ENCODE data around the gene GEMIN7. TPM values are rescaled to one million over a fixed set of nuclear protein-coding genes. Genes with fewer than 3 reads are reported as not detected.

The GEMIN7 gene
- polyA plus RNA-seq, 1 donor from 2014 or later: 26.5 TPM

DNA sequence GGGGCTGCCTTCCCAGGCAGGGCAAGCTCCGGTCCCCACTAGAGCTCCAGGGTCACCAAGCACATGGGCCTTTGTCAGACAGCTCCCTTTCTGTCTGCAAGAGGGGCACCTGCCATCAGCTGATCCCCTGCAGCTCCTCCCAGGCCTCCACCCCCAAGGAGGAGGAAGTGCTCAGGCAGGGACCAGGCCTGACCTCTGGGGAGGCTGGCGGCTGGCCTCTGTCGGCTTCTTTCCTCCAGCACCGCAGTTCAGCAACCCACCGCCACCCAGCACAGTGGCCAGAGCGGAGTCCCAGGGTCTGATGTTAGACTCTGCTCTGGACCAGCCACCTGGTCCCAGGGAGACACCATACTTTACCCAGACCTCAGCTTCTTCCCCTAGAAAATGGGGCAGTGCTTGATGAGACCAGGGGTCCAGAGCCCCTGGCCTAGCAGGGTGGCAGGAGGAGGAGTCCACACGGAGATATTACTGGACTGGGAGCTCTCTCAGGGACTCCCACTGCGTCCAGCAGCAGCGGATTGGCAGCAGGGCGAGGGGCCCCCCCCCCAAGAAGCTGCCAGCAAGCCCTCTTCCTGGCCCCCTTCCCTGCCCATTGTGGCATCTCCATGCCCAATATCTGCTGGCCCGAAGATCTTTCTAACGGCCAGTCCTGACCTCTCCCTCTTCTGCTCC lies 57.6 kb downstream of the GEMIN7 start:
- TF ChIP-seq SMC3 (conservative IDR thresholded peaks at IDR 0.05; ENCODE audit: poor library complexity) (no peak), EZH2 (IDR thresholded peaks at IDR 0.05; ENCODE audit: borderline replicate concordance, insufficient read depth, low read length, poor library complexity, severe bottlenecking) (no peak), RAD21 (conservative IDR thresholded peaks at IDR 0.05) (no peak), POLR2AphosphoS5 (IDR thresholded peaks at IDR 0.05) (no peak), MXI1 (conservative IDR thresholded peaks at IDR 0.05; ENCODE audit: poor library complexity, severe bottlenecking) (no peak), EP300 (conservative IDR thresholded peaks at IDR 0.05; ENCODE audit: poor library complexity, severe bottlenecking) (no peak), TAF1 (IDR thresholded peaks at IDR 0.05; ENCODE audit: low read depth) (no peak)
- TF ChIP-seq, protein P1, sequence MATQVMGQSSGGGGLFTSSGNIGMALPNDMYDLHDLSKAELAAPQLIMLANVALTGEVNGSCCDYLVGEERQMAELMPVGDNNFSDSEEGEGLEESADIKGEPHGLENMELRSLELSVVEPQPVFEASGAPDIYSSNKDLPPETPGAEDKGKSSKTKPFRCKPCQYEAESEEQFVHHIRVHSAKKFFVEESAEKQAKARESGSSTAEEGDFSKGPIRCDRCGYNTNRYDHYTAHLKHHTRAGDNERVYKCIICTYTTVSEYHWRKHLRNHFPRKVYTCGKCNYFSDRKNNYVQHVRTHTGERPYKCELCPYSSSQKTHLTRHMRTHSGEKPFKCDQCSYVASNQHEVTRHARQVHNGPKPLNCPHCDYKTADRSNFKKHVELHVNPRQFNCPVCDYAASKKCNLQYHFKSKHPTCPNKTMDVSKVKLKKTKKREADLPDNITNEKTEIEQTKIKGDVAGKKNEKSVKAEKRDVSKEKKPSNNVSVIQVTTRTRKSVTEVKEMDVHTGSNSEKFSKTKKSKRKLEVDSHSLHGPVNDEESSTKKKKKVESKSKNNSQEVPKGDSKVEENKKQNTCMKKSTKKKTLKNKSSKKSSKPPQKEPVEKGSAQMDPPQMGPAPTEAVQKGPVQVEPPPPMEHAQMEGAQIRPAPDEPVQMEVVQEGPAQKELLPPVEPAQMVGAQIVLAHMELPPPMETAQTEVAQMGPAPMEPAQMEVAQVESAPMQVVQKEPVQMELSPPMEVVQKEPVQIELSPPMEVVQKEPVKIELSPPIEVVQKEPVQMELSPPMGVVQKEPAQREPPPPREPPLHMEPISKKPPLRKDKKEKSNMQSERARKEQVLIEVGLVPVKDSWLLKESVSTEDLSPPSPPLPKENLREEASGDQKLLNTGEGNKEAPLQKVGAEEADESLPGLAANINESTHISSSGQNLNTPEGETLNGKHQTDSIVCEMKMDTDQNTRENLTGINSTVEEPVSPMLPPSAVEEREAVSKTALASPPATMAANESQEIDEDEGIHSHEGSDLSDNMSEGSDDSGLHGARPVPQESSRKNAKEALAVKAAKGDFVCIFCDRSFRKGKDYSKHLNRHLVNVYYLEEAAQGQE (IDR thresholded peaks at IDR 0.05; ENCODE audit: borderline replicate concordance): no peak
- TF ChIP-seq, protein P2, sequence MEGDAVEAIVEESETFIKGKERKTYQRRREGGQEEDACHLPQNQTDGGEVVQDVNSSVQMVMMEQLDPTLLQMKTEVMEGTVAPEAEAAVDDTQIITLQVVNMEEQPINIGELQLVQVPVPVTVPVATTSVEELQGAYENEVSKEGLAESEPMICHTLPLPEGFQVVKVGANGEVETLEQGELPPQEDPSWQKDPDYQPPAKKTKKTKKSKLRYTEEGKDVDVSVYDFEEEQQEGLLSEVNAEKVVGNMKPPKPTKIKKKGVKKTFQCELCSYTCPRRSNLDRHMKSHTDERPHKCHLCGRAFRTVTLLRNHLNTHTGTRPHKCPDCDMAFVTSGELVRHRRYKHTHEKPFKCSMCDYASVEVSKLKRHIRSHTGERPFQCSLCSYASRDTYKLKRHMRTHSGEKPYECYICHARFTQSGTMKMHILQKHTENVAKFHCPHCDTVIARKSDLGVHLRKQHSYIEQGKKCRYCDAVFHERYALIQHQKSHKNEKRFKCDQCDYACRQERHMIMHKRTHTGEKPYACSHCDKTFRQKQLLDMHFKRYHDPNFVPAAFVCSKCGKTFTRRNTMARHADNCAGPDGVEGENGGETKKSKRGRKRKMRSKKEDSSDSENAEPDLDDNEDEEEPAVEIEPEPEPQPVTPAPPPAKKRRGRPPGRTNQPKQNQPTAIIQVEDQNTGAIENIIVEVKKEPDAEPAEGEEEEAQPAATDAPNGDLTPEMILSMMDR (IDR thresholded peaks at IDR 0.05; ENCODE audit: poor library complexity, severe bottlenecking): no peak
- Histone ChIP-seq H3K27ac (ENCODE audit: low read length) (peak overlapping the region; percentile 19), H3K4me2 (ENCODE audit: low read length) (no peak overlapping the region), H4K20me1 (ENCODE audit: insufficient read depth) (no peaks in the 10 kb centered on the region), H3F3A (ENCODE audit: insufficient read depth, low read length, poor library complexity, severe bottlenecking) (no peaks in the 10 kb centered on the region), H3K27me3 (ENCODE audit: insufficient read depth, low read depth, low read length) (no peaks in the 10 kb centered on the region), H3K4me3 (ENCODE audit: low read length) (peak overlapping the region; percentile 24), H2AFZ (ENCODE audit: low read depth, low read length) (no peak overlapping the region), H3K79me2 (replicated peaks; ENCODE audit: insufficient read depth, low read length) (peaks cover 3% of the 10 kb centered on the region), H3K36me3 (ENCODE audit: insufficient read depth, low read length) (no peaks in the 10 kb centered on the region), H3K9ac (ENCODE audit: low read length) (no peak overlapping the region), H3K9me3 (ENCODE audit: low read length) (no peaks in the 10 kb centered on the region), H3K9me2 (ENCODE audit: insufficient read depth, low read length) (no peaks in the 10 kb centered on the region)

DNA sequence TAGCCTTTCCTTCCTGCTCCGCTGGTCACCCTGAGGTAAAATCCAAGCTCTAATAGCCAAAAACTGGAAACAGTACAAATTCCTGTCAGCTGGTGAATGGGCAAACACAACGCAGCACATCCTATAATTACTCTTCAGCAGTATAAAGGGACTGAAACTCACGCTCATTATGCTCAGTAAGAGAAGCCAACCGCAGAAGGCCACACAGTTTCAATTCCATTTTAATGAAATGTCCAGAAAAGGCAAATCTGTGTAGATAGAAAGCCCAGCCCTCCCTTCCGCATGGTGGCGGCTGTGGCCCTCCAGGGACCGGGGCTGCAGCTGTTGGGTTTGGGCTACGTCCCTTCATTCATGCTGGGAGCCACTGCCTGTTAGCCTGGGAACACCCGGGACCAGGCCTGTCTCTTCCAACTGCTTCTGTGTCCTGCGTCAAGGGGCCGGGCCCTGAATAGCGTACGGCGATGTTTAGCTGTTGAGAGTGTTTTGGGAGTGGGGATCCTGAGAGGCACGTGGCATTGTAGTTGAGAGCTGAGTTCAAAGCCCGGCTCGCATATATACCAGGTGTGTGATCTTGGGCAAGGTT lies 58.2 kb downstream of the GEMIN7 start:
- no peaks in the 10 kb centered on the region for H3K36me3 ChIP-seq (ENCODE audit: insufficient read depth, low read length)
- no peak overlapping the region for H3K27ac ChIP-seq (ENCODE audit: low read length)
- H2AFZ ChIP-seq (ENCODE audit: low read depth, low read length): no peak overlapping the region
- no peaks in the 10 kb centered on the region for H3K9me2 ChIP-seq (ENCODE audit: insufficient read depth, low read length)
- H4K20me1 ChIP-seq (ENCODE audit: insufficient read depth): no peaks in the 10 kb centered on the region
- no peaks in the 10 kb centered on the region for H3K9me3 ChIP-seq (ENCODE audit: low read length)
- H3F3A ChIP-seq (ENCODE audit: insufficient read depth, low read length, poor library complexity, severe bottlenecking): no peaks in the 10 kb centered on the region
- H3K4me2 ChIP-seq (ENCODE audit: low read length): no peak overlapping the region
- peaks cover 3% of the 10 kb centered on the region for H3K79me2 ChIP-seq (replicated peaks; ENCODE audit: insufficient read depth, low read length)
- TF ChIP-seq, protein P2 (IDR thresholded peaks at IDR 0.05; ENCODE audit: poor library complexity, severe bottlenecking): no peak
- TF ChIP-seq EZH2 (IDR thresholded peaks at IDR 0.05; ENCODE audit: borderline replicate concordance, insufficient read depth, low read length, poor library complexity, severe bottlenecking): no peak
- TF ChIP-seq EP300 (conservative IDR thresholded peaks at IDR 0.05; ENCODE audit: poor library complexity, severe bottlenecking): no peak
- TF ChIP-seq RAD21 (conservative IDR thresholded peaks at IDR 0.05): no peak
- no peak for TF ChIP-seq POLR2AphosphoS5 (IDR thresholded peaks at IDR 0.05)
- TF ChIP-seq TAF1 (IDR thresholded peaks at IDR 0.05; ENCODE audit: low read depth): no peak
- no peak for TF ChIP-seq MXI1 (conservative IDR thresholded peaks at IDR 0.05; ENCODE audit: poor library complexity, severe bottlenecking)
- TF ChIP-seq, protein P1 (IDR thresholded peaks at IDR 0.05; ENCODE audit: borderline replicate concordance): no peak
- no peak for TF ChIP-seq SMC3 (conservative IDR thresholded peaks at IDR 0.05; ENCODE audit: poor library complexity)
- H3K27me3 ChIP-seq (ENCODE audit: insufficient read depth, low read depth, low read length): no peaks in the 10 kb centered on the region
- no peak overlapping the region for H3K4me3 ChIP-seq (ENCODE audit: low read length)
- no peak overlapping the region for H3K9ac ChIP-seq (ENCODE audit: low read length)
